ENCODE data around the gene GPR137B. TPM values are rescaled to one million over a fixed set of nuclear protein-coding genes. Genes with fewer than 3 reads are reported as not detected.

GPR137B gene
- total and polyA plus RNA-seq, 2 of the 4 experiments (the other 2 are of a cell fraction) = 4.5 to 12.3 TPM

- Histone ChIP-seq H3K27me3 (ENCODE audit: control insufficient read depth, insufficient read depth, low read length) (no peaks in the 10 kb centered on the region), H3K4me3 (ENCODE audit: insufficient read depth, low read depth, low read length) (no peak overlapping the region), H3K4ac (ENCODE audit: low read depth, low read length) (no peak overlapping the region), H4K91ac (ENCODE audit: insufficient read depth, low read depth, low read length) (no peak overlapping the region), H3K18ac (ENCODE audit: low read depth, low read length) (no peak overlapping the region), H3K56ac (ENCODE audit: extremely low read depth, insufficient read depth, low read length) (no peak overlapping the region), H3K23ac (ENCODE audit: low read depth, low read length) (no peak overlapping the region), H2BK20ac (ENCODE audit: low read depth, low read length) (no peak overlapping the region), H3K27ac (ENCODE audit: insufficient read depth, low read length) (no peak overlapping the region), H3K9me3 (ENCODE audit: control insufficient read depth, insufficient read depth, low read length) (peaks cover 6% of the 10 kb centered on the region; the same call in 1 of the 2 replicates), H2BK5ac (ENCODE audit: low read depth, low read length, poor library complexity, severe bottlenecking) (no peak overlapping the region), H2BK15ac (ENCODE audit: low read depth, low read length) (no peak overlapping the region), H3K4me1 (ENCODE audit: control insufficient read depth, insufficient read depth, low read length) (no peaks in the 10 kb centered on the region), H2BK120ac (ENCODE audit: low read depth, low read length) (no peak overlapping the region), H2AK5ac (ENCODE audit: low read depth, low read length) (no peak overlapping the region), H2AK9ac (replicated peaks; ENCODE audit: low read depth, low read length, poor library complexity) (no peak overlapping the region), H2AFZ (replicated peaks; ENCODE audit: low read length, poor library complexity) (no peak overlapping the region), H3K36me3 (ENCODE audit: control insufficient read depth, insufficient read depth, low read length) (peaks cover 2% of the 10 kb centered on the region; the same call in 1 of the 2 replicates), H4K8ac (ENCODE audit: low read depth in 2 of 2, low read length in 2 of 2) (no peak overlapping the region), H4K20me1 (ENCODE audit: insufficient read depth, low read length) (no peaks in the 10 kb centered on the region), H3K79me1 (ENCODE audit: low read depth in 1 of 2, low read length in 2 of 2) (no peaks in the 10 kb centered on the region; a peak in 1 of 4 replicates), H3K4me2 (ENCODE audit: low read depth, low read length) (no peak overlapping the region), H3K14ac (replicated peaks; ENCODE audit: low read depth, low read length) (no peak overlapping the region), H3K9ac (ENCODE audit: low read depth, low read length) (no peak overlapping the region), H3K9me1 (ENCODE audit: insufficient read depth, low read length) (no peaks in the 10 kb centered on the region; the same call in 1 of the 2 replicates), H4K5ac (ENCODE audit: low read depth, low read length) (no peak overlapping the region)
- ChIA-PET POLR2A (ENCODE audit: unreplicated experiment) (no interaction called here), CTCF (no interaction called here)
- intact Hi-C loops (cut with micrococcal nuclease) (no loop called here), dilution Hi-C loops (cut with HindIII; ENCODE audit: low sequenced_read_pairs, unreplicated experiment) (no loop called here), in situ Hi-C loops (cut with MboI; ENCODE audit: low sequenced_read_pairs) (no loop called here)
- WGBS, 2 experiments (ENCODE audit: extremely low coverage in 2 of 2, insufficient read length in 1 of 2) = 93% methylated on average over 3 of the region's 18 CpGs; no CpG with 5 or more reads in 1 of the 2 experiments
- no peak for DNase-seq
- no peak for TF ChIP-seq MXI1 (IDR thresholded peaks at IDR 0.05; ENCODE audit: borderline replicate concordance, low read depth, low read length)
- TF ChIP-seq NFE2L2 (IDR thresholded peaks at IDR 0.05; ENCODE audit: low read depth, low read length) = no peak
- TF ChIP-seq MAFK (IDR thresholded peaks at IDR 0.05; ENCODE audit: low read depth, low read length) = no peak
- TF ChIP-seq RFX5 (IDR thresholded peaks at IDR 0.05; ENCODE audit: low read depth, low read length) = no peak
- TF ChIP-seq CEBPB (IDR thresholded peaks at IDR 0.05; ENCODE audit: low read depth, low read length) = no peak
- TF ChIP-seq MAZ (IDR thresholded peaks at IDR 0.05; ENCODE audit: borderline replicate concordance, low read depth, low read length) = no peak
- TF ChIP-seq BHLHE40 (IDR thresholded peaks at IDR 0.05; ENCODE audit: low read depth, low read length) = no peak
- no peak for TF ChIP-seq FOS (IDR thresholded peaks at IDR 0.05; ENCODE audit: low read depth, low read length)
- no peak for TF ChIP-seq USF2 (IDR thresholded peaks at IDR 0.05; ENCODE audit: low read depth, low read length)
- no peak for TF ChIP-seq RCOR1 (IDR thresholded peaks at IDR 0.05; ENCODE audit: insufficient replicate concordance, low read length)
- TF ChIP-seq RAD21 (IDR thresholded peaks at IDR 0.05; ENCODE audit: low read length) = no peak
- no peak for TF ChIP-seq CTCF (conservative IDR thresholded peaks at IDR 0.05; ENCODE audit: low read depth, low read length)
- TF ChIP-seq ELK1 (IDR thresholded peaks at IDR 0.05; ENCODE audit: borderline replicate concordance, low read depth, low read length) = no peak
- BruUV-seq (replicated peaks) = no TSS peak
- no peak for ATAC-seq (ENCODE audit: low read depth)
Measured at GRCh38 chr1:236156512-236157208, 14.3 kb downstream of the GPR137B start.
